Peyer's patch (tissue), 4 donors: Measurements from ENCODE around the gene ZNF598.

ENCODE experiments used
- CTCF ChIP-seq, 6 experiments: fragments of 450-650 bp in 4 of 6; fragments of 200-600 bp in 2 of 6; sonication (generic) in 1 of 6; IDR thresholded peaks; one replicate each; pipeline ENCODE4 v1.5.1; 2017 to 2019; ENCODE audit warnings: antibody characterized with exemption in 6 of 6, mild to moderate bottlenecking in 3 of 6, moderate library complexity in 1 of 6
- POLR2A ChIP-seq, 2 donors: fragments of 450-650 bp; IDR thresholded peaks; one replicate each; pipeline ENCODE4 v1.5.1; 2017; ENCODE audit warnings: antibody characterized with exemption in 2 of 2, mild to moderate bottlenecking in 2 of 2, moderate library complexity in 2 of 2

GRCh38 chr16:2001456-2002355, 7.9 kb downstream of the ZNF598 start:
- TF ChIP-seq CTCF (IDR thresholded peaks at IDR 0.05) (no peak), POLR2A (IDR thresholded peaks at IDR 0.05) (no peak)
